T-helper 1 cell treated with Interleukin-12 subunit alpha and Interleukin-12 subunit beta and Interleukin-4 antibody, amounts not matched to agents 30 μg/mL and 1 μg/mL, for 36 hours (primary cell): ENCODE results near the gene ARHGAP12.

ENCODE experiments used
- H3K27ac Mint-ChIP-seq: one replicate; pipeline ENCODE4 v1.8.0; 2021; ENCODE audit warnings: mild to moderate bottlenecking, mixed read lengths
- H3K27me3 Mint-ChIP-seq: one replicate; pipeline ENCODE4 v1.8.0; 2021; ENCODE audit warnings: low read depth, mixed read lengths
- H3K36me3 Mint-ChIP-seq: one replicate; pipeline ENCODE4 v1.8.0; 2021; ENCODE audit warnings: low read depth, mixed read lengths
- H3K4me1 Mint-ChIP-seq: one replicate; pipeline ENCODE4 v1.8.0; 2021; ENCODE audit warnings: low read depth, mixed read lengths
- H3K4me3 Mint-ChIP-seq: one replicate; pipeline ENCODE4 v1.8.0; 2021; ENCODE audit warnings: mild to moderate bottlenecking, moderate library complexity, mixed read lengths
- H3K9me3 Mint-ChIP-seq: one replicate; pipeline ENCODE4 v1.8.0; 2021; ENCODE audit warnings: mixed read lengths

Gene ARHGAP12

GRCh38 chr10:31855033-31855432 is 73.6 kb downstream of the ARHGAP12 start:
- H3K9me3 Mint-ChIP-seq, result no peaks in the 10 kb centered on the region
- H3K27me3 Mint-ChIP-seq, result no peaks in the 10 kb centered on the region
- peaks cover 2% of the 10 kb centered on the region for H3K4me1 Mint-ChIP-seq
- H3K27ac Mint-ChIP-seq, result no peak overlapping the region
- H3K4me3 Mint-ChIP-seq, result no peak overlapping the region
- peaks cover 3% of the 10 kb centered on the region for H3K36me3 Mint-ChIP-seq

GRCh38 chr10:31853629-31854028 is 75.0 kb downstream of the ARHGAP12 start:
- Mint-ChIP-seq H3K27me3 (no peaks in the 10 kb centered on the region), H3K4me3 (no peak overlapping the region), H3K9me3 (no peaks in the 10 kb centered on the region), H3K4me1 (peaks cover 2% of the 10 kb centered on the region), H3K36me3 (peaks cover 2% of the 10 kb centered on the region), H3K27ac (no peak overlapping the region)

- Mint-ChIP-seq H3K36me3 (no peaks in the 10 kb centered on the region), H3K4me1 (no peaks in the 10 kb centered on the region), H3K9me3 (no peaks in the 10 kb centered on the region), H3K27me3 (no peaks in the 10 kb centered on the region), H3K4me3 (no peak overlapping the region), H3K27ac (no peak overlapping the region)
These were observed 77.4 kb downstream of the ARHGAP12 start for GRCh38 chr10:31851216-31851615.

- Mint-ChIP-seq H3K36me3 (no peaks in the 10 kb centered on the region), H3K27me3 (no peaks in the 10 kb centered on the region), H3K4me3 (no peak overlapping the region), H3K4me1 (no peaks in the 10 kb centered on the region), H3K9me3 (no peaks in the 10 kb centered on the region), H3K27ac (no peak overlapping the region)
These were observed 81.1 kb downstream of the ARHGAP12 start for GRCh38 chr10:31847515-31847914.

- H3K4me1 Mint-ChIP-seq, result no peaks in the 10 kb centered on the region
- H3K27ac Mint-ChIP-seq, result no peak overlapping the region
- H3K9me3 Mint-ChIP-seq, result no peaks in the 10 kb centered on the region
- H3K36me3 Mint-ChIP-seq, result no peaks in the 10 kb centered on the region
- no peak overlapping the region for H3K4me3 Mint-ChIP-seq
- no peaks in the 10 kb centered on the region for H3K27me3 Mint-ChIP-seq
These were observed 89.9 kb downstream of the ARHGAP12 start for GRCh38 chr10:31838709-31839108.

GRCh38 chr10:31838065-31838464 is 90.6 kb downstream of the ARHGAP12 start:
- no peak overlapping the region for H3K4me3 Mint-ChIP-seq
- no peak overlapping the region for H3K27ac Mint-ChIP-seq
- no peaks in the 10 kb centered on the region for H3K27me3 Mint-ChIP-seq
- no peaks in the 10 kb centered on the region for H3K36me3 Mint-ChIP-seq
- H3K9me3 Mint-ChIP-seq, result no peaks in the 10 kb centered on the region
- H3K4me1 Mint-ChIP-seq, result no peaks in the 10 kb centered on the region

- no peak overlapping the region for H3K27ac Mint-ChIP-seq
- H3K4me3 Mint-ChIP-seq, result no peak overlapping the region
- H3K27me3 Mint-ChIP-seq, result no peaks in the 10 kb centered on the region
- H3K4me1 Mint-ChIP-seq, result no peaks in the 10 kb centered on the region
- H3K9me3 Mint-ChIP-seq, result no peaks in the 10 kb centered on the region
- H3K36me3 Mint-ChIP-seq, result no peaks in the 10 kb centered on the region
These were observed 91.8 kb downstream of the ARHGAP12 start for GRCh38 chr10:31836569-31837406.

GRCh38 chr10:31833753-31834152 is 94.9 kb downstream of the ARHGAP12 start:
- H3K27ac Mint-ChIP-seq, result no peak overlapping the region
- no peaks in the 10 kb centered on the region for H3K4me1 Mint-ChIP-seq
- no peaks in the 10 kb centered on the region for H3K27me3 Mint-ChIP-seq
- no peaks in the 10 kb centered on the region for H3K9me3 Mint-ChIP-seq
- no peak overlapping the region for H3K4me3 Mint-ChIP-seq
- no peaks in the 10 kb centered on the region for H3K36me3 Mint-ChIP-seq

GRCh38 chr10:31832261-31832660 is 96.4 kb downstream of the ARHGAP12 start:
- Mint-ChIP-seq H3K36me3 (no peaks in the 10 kb centered on the region), H3K4me3 (no peak overlapping the region), H3K27ac (no peak overlapping the region), H3K9me3 (no peaks in the 10 kb centered on the region), H3K4me1 (no peaks in the 10 kb centered on the region), H3K27me3 (no peaks in the 10 kb centered on the region)

GRCh38 chr10:31830887-31831286 is 97.7 kb downstream of the ARHGAP12 start:
- H3K4me3 Mint-ChIP-seq, result no peak overlapping the region
- no peaks in the 10 kb centered on the region for H3K9me3 Mint-ChIP-seq
- no peaks in the 10 kb centered on the region for H3K4me1 Mint-ChIP-seq
- no peaks in the 10 kb centered on the region for H3K27me3 Mint-ChIP-seq
- H3K36me3 Mint-ChIP-seq, result no peaks in the 10 kb centered on the region
- H3K27ac Mint-ChIP-seq, result no peak overlapping the region

GRCh38 chr10:31829776-31830175 is 98.9 kb downstream of the ARHGAP12 start:
- Mint-ChIP-seq H3K36me3 (no peaks in the 10 kb centered on the region), H3K9me3 (no peaks in the 10 kb centered on the region), H3K27me3 (no peaks in the 10 kb centered on the region), H3K27ac (no peak overlapping the region), H3K4me1 (no peaks in the 10 kb centered on the region), H3K4me3 (no peak overlapping the region)

GRCh38 chr10:31823358-31823757 is 105.3 kb downstream of the ARHGAP12 start:
- Mint-ChIP-seq H3K9me3 (no peaks in the 10 kb centered on the region), H3K27me3 (no peaks in the 10 kb centered on the region), H3K4me3 (no peak overlapping the region), H3K27ac (no peak overlapping the region), H3K36me3 (peaks cover 3% of the 10 kb centered on the region), H3K4me1 (no peaks in the 10 kb centered on the region)

- H3K9me3 Mint-ChIP-seq, result no peaks in the 10 kb centered on the region
- H3K27me3 Mint-ChIP-seq, result no peaks in the 10 kb centered on the region
- no peaks in the 10 kb centered on the region for H3K4me1 Mint-ChIP-seq
- H3K36me3 Mint-ChIP-seq, result peaks cover 3% of the 10 kb centered on the region
- no peak overlapping the region for H3K4me3 Mint-ChIP-seq
- H3K27ac Mint-ChIP-seq, result no peak overlapping the region
These were observed 105.9 kb downstream of the ARHGAP12 start for GRCh38 chr10:31822616-31823318.

- Mint-ChIP-seq H3K9me3 (no peaks in the 10 kb centered on the region), H3K4me3 (no peak overlapping the region), H3K27me3 (no peaks in the 10 kb centered on the region), H3K27ac (no peak overlapping the region), H3K4me1 (no peaks in the 10 kb centered on the region), H3K36me3 (peaks cover 3% of the 10 kb centered on the region)
These were observed 106.5 kb downstream of the ARHGAP12 start for GRCh38 chr10:31822150-31822549.

- no peaks in the 10 kb centered on the region for H3K27me3 Mint-ChIP-seq
- no peak overlapping the region for H3K27ac Mint-ChIP-seq
- no peaks in the 10 kb centered on the region for H3K4me1 Mint-ChIP-seq
- H3K4me3 Mint-ChIP-seq, result no peak overlapping the region
- H3K9me3 Mint-ChIP-seq, result no peaks in the 10 kb centered on the region
- H3K36me3 Mint-ChIP-seq, result peaks cover 3% of the 10 kb centered on the region
These were observed 107.8 kb downstream of the ARHGAP12 start for GRCh38 chr10:31820778-31821369.
